Thyroid gland (tissue), 4 donors: Measurements from ENCODE around the gene MSGN1. TPM values are rescaled to one million over a fixed set of nuclear protein-coding genes. Genes with fewer than 3 reads are reported as not detected.

ENCODE experiments used
- DNase-seq, 2 donors: peaks; one replicate each; pipeline ENCODE4 v3.0.0-alpha.2; 2019
- H3K27ac ChIP-seq, 3 donors: fragments of 200-600 bp; sonication (generic); 1 replicate in 2 of 3; 2 replicates in 1 of 3; pipeline ENCODE4 v1.5.1; 2016 to 2019; ENCODE audit warnings: mild to moderate bottlenecking in 1 of 3, moderate library complexity in 1 of 3
- H3K27me3 ChIP-seq: fragments of 200-600 bp; sonication (generic); one replicate; pipeline ENCODE4 v1.5.1; 2019
- H3K36me3 ChIP-seq, 2 donors: fragments of 200-600 bp; sonication (generic); one replicate each; pipeline ENCODE4 v1.5.1; 2016 to 2019
- H3K4me1 ChIP-seq, 2 donors: fragments of 200-600 bp; sonication (generic); one replicate each; pipeline ENCODE4 v1.5.1; 2017 to 2019
- H3K4me3 ChIP-seq, 3 donors: fragments of 200-600 bp; sonication (generic); replicated peaks in 1 of 3; 1 replicate in 2 of 3; 2 replicates in 1 of 3; pipeline ENCODE4 v1.5.1; 2016; ENCODE audit warnings: mild to moderate bottlenecking in 1 of 3
- H3K9me3 ChIP-seq: fragments of 200-600 bp; sonication (generic); one replicate; pipeline ENCODE4 v1.5.1; 2017
- CTCF ChIP-seq, 6 experiments: fragments of 200-600 bp in 3 of 6; fragments of 450-650 bp in 3 of 6; sonication (generic) in 3 of 6; IDR thresholded peaks; one replicate each; pipeline ENCODE4 v1.5.1; 2016 to 2019; ENCODE audit warnings: antibody characterized with exemption in 6 of 6, mild to moderate bottlenecking in 2 of 6, inconsistent platforms in 1 of 6, moderate library complexity in 1 of 6
- POLR2A ChIP-seq, 2 donors: fragments of 450-650 bp; IDR thresholded peaks; one replicate each; pipeline ENCODE4 v1.6.1; 2017; ENCODE audit warnings: antibody characterized with exemption in 2 of 2, mild to moderate bottlenecking in 2 of 2, moderate library complexity in 1 of 2
- WGBS, 2 donors: methylation state at CpG; one replicate each; pipeline ENCODE4 v1.1.5; 2017; 5-methylcytosine and 5-hydroxymethylcytosine counted together
- intact Hi-C: fragments of 100-400 bp; cut with DNase I; formaldehyde crosslinking; loops from one replicate; pipeline ENCODE4 v1.15.1; 2023
- total RNA-seq, 4 donors: library from RNA; depleted of rRNA; stranded (reverse); fragments of >200 nt; gene quantifications; one replicate each; pipeline ENCODE4 v1.2.3, GENCODE V29; 2016

Gene MSGN1
- total RNA-seq, 4 donors from 2014 or later, result not detected

- DNase-seq, result no peak
- intact Hi-C loops, result no loop called here
- no peaks in the 10 kb centered on the region for H3K9me3 ChIP-seq
- TF ChIP-seq CTCF (IDR thresholded peaks at IDR 0.05) (no peak), POLR2A (IDR thresholded peaks at IDR 0.05) (no peak)
- no peak overlapping the region for H3K4me3 ChIP-seq
- 67 to 70% methylated on average over 3 of the region's 3 CpGs for WGBS, 2 donors
- no peaks in the 10 kb centered on the region for H3K27me3 ChIP-seq
- no peaks in the 10 kb centered on the region for H3K4me1 ChIP-seq
- no peaks in the 10 kb centered on the region for H3K36me3 ChIP-seq
- no peak overlapping the region for H3K27ac ChIP-seq
These were observed 11.9 kb upstream of the MSGN1 start for GRCh38 chr2:17804358-17804757.

- H3K9me3 ChIP-seq, result no peaks in the 10 kb centered on the region
- TF ChIP-seq POLR2A (IDR thresholded peaks at IDR 0.05), result no peak
- no peak for TF ChIP-seq CTCF (IDR thresholded peaks at IDR 0.05)
- no peak for DNase-seq
- no peaks in the 10 kb centered on the region for H3K4me1 ChIP-seq
- WGBS, 2 donors, result 77 to 82% methylated on average over 2 of the region's 2 CpGs
- intact Hi-C loops, result no loop called here
- H3K4me3 ChIP-seq, result no peak overlapping the region
- no peak overlapping the region for H3K27ac ChIP-seq
- no peaks in the 10 kb centered on the region for H3K36me3 ChIP-seq
- no peaks in the 10 kb centered on the region for H3K27me3 ChIP-seq
These were observed 11.1 kb upstream of the MSGN1 start for GRCh38 chr2:17805166-17805565.

- intact Hi-C loops, result no loop called here
These were observed 10.4 kb upstream of the MSGN1 start for GRCh38 chr2:17805717-17806363.

GRCh38 chr2:17813010-17813741, 3.1 kb upstream of the MSGN1 start:
- 72 to 83% methylated on average over 5 of the region's 5 CpGs for WGBS, 2 donors
- Histone ChIP-seq H3K4me3 (no peak overlapping the region), H3K36me3 (no peaks in the 10 kb centered on the region), H3K27me3 (no peaks in the 10 kb centered on the region), H3K4me1 (no peaks in the 10 kb centered on the region), H3K9me3 (no peaks in the 10 kb centered on the region), H3K27ac (no peak overlapping the region)
- intact Hi-C loops, result no loop called here
- DNase-seq, result no peak
- no peak for TF ChIP-seq CTCF (IDR thresholded peaks at IDR 0.05)
- no peak for TF ChIP-seq POLR2A (IDR thresholded peaks at IDR 0.05)

More at GRCh38 chr2:17805717-17806363, 10.4 kb upstream of the MSGN1 start:
- Histone ChIP-seq H3K36me3 (no peaks in the 10 kb centered on the region), H3K27ac (no peak overlapping the region), H3K27me3 (no peaks in the 10 kb centered on the region), H3K4me3 (no peak overlapping the region), H3K4me1 (no peaks in the 10 kb centered on the region), H3K9me3 (no peaks in the 10 kb centered on the region)
- TF ChIP-seq POLR2A (IDR thresholded peaks at IDR 0.05), result no peak
- no peak for TF ChIP-seq CTCF (IDR thresholded peaks at IDR 0.05)
- DNase-seq, result no peak
- 87 to 93% methylated on average over 8 of the region's 8 CpGs for WGBS, 2 donors
